ENCODE data around the gene SCN2B.

Gene SCN2B

DNA sequence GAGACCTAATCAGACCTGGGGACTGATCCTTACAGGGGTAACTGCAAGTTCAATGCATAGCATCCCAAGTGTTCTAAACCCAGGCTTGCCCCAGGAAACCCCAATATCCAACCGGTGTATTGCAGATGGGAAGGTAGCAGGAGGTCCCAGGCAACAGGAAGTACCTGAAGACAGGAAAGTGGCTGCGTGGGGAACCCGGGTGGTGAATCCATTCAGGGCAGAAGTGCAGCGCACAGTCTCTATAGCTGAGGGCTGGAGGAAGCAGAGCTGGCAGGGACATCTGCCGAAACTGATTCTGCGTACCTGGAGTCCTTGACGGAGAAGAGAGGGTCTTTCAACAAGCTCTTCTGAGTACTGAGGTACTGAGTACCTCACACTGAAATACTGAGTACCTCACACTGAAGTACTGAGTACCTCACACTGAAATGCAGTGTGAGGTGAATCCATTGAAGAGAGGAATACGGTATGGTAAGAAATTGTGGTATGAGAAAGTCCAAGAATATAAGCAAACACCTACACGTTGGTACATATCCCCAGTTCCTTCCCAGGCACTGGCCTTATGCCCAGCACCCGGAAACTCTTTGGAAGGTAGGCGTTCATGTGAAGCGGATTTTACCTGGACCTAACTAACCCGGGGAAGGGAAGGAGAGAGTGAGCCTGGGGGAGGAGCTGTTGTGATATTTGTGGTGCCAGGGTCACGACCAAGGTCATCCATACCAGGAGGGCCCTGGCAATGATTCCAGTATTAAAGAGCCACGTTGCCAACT lies 43.9 kb downstream of the SCN2B start:
- no peak for DNase-seq

DNA sequence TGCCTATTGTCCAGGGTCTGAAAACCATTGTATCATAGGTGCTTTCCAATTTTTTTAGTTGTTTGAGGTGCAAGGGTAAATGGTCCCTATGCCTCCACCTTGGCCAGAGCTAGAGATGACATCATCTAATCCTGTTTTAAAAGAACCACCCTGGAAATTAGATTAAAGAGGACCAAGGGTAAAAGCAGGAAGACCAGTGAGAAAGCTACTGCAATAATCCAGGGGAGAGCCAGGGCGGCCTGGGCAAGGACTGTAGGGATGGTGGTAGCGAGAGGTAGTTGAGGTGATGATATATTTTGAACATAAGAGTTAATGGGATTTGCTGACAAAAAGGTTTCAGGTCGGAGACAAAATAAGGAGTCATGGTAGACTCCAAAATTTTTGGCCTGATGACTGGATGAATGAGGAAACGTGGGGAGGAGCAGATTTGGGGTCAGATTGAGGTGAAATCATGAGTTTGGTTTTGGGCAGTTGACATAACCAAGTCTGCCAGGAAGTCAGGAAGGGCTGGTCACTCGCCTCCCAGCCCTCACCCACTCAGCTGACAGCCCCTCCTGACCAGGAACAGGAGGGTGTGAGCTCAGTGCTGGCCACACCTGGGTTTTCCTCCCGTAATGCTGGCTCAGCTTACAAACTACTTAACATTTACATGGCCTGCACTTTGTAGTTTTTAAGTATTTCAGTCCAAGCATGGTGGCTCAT lies 46.8 kb downstream of the SCN2B start:
- DNase-seq: no peak

GRCh38 chr11:118128721-118129470 lies 47.5 kb downstream of the SCN2B start:
- DNase-seq: no peak

- DNase-seq: no peak
Measured at GRCh38 chr11:118128310-118128709, 48.1 kb downstream of the SCN2B start.

DNA sequence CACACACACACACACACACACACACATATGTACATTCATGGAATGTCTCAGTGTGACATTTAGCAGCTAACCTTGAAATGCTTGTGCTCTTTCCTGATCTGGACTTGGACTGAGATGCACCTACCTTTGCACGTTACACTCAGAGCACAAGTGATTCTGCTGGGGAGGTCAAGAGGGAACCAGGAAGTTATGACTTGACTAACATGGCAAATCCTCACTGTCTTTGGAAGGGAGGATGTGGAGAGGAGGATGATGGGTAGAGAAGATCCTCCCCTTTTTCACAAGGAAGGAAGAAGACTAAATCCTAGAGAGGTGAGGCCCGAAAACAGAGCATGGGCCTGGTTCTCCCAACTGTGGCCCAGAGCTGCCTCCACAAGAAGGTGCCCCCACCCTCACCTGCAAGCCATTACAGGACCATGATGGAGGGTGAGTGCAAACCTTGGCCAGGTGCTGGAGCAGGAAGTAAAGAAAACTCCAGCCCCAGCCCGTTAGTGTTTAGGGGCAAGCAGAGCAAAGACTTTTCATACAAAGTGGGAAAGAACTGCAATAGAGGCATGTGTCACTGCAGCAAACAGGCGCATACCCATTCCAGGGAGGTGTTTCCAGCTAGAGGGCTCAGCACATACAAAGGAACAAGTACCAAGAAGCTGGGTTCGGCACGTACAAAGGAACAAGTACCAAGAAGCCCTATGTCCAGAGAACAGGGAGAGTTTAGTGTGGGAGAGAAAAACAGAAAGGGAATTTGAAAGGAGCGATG lies 50.2 kb downstream of the SCN2B start:
- peak; percentile 30 for DNase-seq

DNA sequence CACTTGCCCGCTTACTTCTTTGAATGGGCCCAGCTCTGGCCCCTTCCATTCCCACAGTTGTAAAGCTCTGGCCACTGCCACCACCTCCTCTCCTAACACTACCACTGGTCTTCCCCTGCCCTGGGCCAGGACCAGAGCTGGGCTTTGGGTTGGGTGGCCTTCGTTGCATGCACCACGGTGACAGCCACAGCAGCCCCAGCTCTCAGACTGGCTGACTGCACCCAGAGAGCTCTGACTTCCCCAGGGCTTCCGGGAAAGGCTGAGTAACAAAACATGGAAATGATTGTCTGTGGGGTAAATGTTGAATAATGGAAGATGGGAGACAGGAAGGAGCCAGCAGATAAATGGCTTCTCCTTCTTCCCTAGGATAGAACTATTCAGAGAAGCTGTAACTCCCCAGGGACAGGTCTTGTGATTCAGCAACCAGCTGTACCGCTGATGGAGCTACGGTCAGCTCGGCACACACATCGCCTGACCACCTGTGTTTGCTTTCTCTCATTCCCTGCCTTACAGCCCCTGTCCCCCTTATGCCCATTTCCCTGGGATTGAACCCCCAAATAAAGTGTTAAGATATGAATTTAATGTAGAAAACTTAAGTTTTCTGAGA lies 51.4 kb downstream of the SCN2B start:
- DNase-seq: peak; percentile 92

GRCh38 chr11:118120793-118121192 lies 55.6 kb downstream of the SCN2B start:
- no peak for DNase-seq

DNA sequence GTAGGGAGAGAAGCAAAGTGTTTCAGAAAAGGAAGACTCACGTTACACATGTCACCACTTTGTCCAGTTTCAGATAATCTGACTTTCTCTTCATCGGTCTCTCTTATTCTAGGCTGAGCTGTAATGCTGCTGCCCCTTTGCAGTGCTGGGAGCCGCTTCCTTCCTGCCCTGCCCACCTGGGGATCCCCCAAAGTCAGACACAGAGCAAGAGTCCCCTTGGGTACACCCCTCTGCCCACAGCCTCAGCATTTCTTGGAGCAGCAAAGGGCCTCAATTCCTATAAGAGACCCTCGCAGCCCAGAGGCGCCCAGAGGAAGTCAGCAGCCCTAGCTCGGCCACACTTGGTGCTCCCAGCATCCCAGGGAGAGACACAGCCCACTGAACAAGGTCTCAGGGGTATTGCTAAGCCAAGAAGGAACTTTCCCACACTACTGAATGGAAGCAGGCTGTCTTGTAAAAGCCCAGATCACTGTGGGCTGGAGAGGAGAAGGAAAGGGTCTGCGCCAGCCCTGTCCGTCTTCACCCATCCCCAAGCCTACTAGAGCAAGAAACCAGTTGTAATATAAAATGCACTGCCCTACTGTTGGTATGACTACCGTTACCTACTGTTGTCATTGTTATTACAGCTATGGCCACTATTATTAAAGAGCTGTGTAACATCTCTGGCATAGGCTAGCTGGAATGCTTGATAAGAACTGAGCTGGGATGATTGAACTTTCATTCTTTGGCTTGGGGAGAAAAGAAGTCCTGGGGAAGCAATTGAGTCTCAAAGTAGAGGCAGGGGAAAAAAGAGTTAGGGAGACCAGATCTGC lies 58.4 kb downstream of the SCN2B start:
- no peak for DNase-seq

DNA sequence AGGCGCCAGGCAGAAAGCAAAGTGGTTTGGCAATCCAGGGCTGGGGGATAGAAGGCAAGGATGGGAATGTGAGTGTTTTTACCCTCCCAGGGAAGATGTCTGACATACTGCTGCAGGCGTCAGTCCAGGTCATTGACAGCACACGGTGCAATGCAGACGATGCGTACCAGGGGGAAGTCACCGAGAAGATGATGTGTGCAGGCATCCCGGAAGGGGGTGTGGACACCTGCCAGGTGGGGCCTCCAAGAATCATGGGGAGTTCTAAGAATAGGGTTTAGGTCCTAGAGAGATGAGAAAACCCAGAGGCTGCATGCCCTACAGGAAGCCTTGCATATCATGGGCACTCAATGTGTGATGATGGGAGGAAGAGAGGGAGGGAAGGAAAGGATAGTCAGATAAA lies 61.4 kb downstream of the SCN2B start:
- no peak for DNase-seq

DNA sequence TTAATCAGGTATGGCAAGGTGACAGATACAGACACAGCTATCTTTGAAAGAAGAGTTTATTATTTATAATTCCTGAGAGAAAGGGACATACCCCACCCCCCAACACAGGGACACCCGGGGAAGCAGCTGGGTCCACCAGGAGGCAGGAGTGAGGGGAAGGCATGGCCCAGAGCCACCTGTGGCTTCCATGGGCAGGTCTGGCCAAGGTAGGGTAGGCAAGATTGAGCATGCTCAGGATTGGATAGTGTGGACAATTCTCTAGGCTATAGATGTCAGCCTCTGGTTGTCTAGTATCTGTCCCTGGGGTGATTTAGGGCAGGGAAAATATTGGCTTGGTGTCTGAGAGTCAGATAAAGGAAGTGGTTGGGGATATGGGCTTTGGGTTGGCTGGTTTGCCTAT lies 62.2 kb downstream of the SCN2B start:
- peak; percentile 47 for DNase-seq

- DNase-seq: no peak
Measured at GRCh38 chr11:118112711-118113430, 63.6 kb downstream of the SCN2B start.

Data from NCI-H69 (cell line).